Erythroblast (primary cell): ENCODE data around the gene OAS2.

ENCODE experiments used
- GATA1 ChIP-seq: IDR thresholded peaks from 2 replicates; pipeline ENCODE4 v1.6.1; 2011; ENCODE audit warnings: low read depth, mild to moderate bottlenecking, control low read depth, low read length, moderate library complexity
- POLR2A ChIP-seq: IDR thresholded peaks from 2 replicates; pipeline ENCODE4 v1.6.1; 2011; ENCODE audit warnings: mild to moderate bottlenecking, low read length

DNA sequence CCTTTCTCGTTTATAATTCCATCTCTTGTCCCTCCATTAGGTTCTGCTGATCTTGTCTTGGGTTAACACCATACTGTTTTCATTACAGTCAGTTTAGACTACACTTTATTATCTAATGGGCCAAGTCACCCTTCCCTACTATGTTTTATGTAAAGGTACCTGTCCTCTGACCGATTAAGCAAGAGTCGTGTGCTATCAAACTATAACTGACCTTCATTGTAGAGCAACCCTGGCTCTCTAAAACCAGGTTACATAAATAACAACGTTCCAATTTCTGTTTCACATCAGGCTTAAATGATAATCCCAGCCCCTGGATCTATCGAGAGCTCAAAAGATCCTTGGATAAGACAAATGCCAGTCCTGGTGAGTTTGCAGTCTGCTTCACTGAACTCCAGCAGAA lies 16.7 kb downstream of the OAS2 start:
- TF ChIP-seq POLR2A (no peak), GATA1 (no peak)
